HCT116 (cell line): ENCODE data around the gene GPS1. TPM values are rescaled to one million over a fixed set of nuclear protein-coding genes. Genes with fewer than 3 reads are reported as not detected.
A peak's percentile ranks its signal among the peaks of the same experiment; 100 is the strongest.

Experiments used
- ATAC-seq: fragments of 200-7000 bp; cut with Tn5 transposase; 2 replicates; pipeline ENCODE4 v1.9.1; 2020; ENCODE audit warnings: mild to moderate bottlenecking, moderate library complexity
- BruUV-seq: library from RNA; stranded (reverse); fragments of 400-500 nt; replicated peaks from 2 replicates; lab custom pipeline; 2021; lab: Mats Ljungman, UMichigan
- CTCF ChIA-PET: fragments of 300-600 bp; sonication (Branson Sonifier 250); formaldehyde crosslinking; loops from one replicate; lab custom pipeline; 2021; ENCODE audit warnings: antibody characterized with exemption; lab: Charles Lee
- POLR2A ChIA-PET: fragments of 300-600, 350-600 bp; sonication (Branson Sonifier 250); formaldehyde crosslinking; loops from one replicate; lab custom pipeline; 2021; ENCODE audit warnings: antibody characterized with exemption; lab: Charles Lee
- RAD21 ChIA-PET, 2 experiments: fragments of 300-600 bp; sonication (Branson Sonifier 250); formaldehyde crosslinking; loops; one replicate each; lab custom pipeline; 2023; ENCODE audit warnings: low total read pairs in 2 of 2; ENCODE audit not compliant: uncharacterized antibody in 2 of 2, unreplicated experiment in 2 of 2, low non-redundant PET in 1 of 2; lab: Charles Lee
- DNase-seq: peaks from one replicate; pipeline ENCODE4 v3.0.0-alpha.2; 2010; ENCODE audit warnings: low read depth, low spot score
- H2AFZ ChIP-seq: fragments of 200-600 bp; shearing (Covaris generic), sonication (generic); 2 replicates; pipeline ENCODE4 v1.6.1; 2017; ENCODE audit warnings: low read depth, mixed run types, mixed read lengths, antibody characterized with exemption, low read length; ENCODE audit not compliant: poor library complexity, severe bottlenecking
- H3K27ac ChIP-seq: 2 replicates; pipeline ENCODE4 v1.5.1; 2012; ENCODE audit warnings: low read depth, low read length
- H3K27me3 ChIP-seq: fragments of 200-600 bp; sonication (generic); 2 replicates; pipeline ENCODE4 v1.6.1; 2016; ENCODE audit warnings: mixed run types, low read length, mixed read lengths; ENCODE audit not compliant: insufficient read depth
- H3K36me3 ChIP-seq, 2 experiments: fragments of 200-500 bp in 1 of 2; fragments of 200-600 bp in 1 of 2; sonication (Bioruptor generic) in 1 of 2; sonication (generic) in 1 of 2; 2 replicates each; pipeline versions ENCODE4 v1.5.1 to v1.6.1; 2014 to 2016; ENCODE audit warnings: low read length in 2 of 2, inconsistent platforms in 1 of 2, mixed read lengths in 1 of 2, mixed run types in 1 of 2; ENCODE audit not compliant: insufficient read depth in 2 of 2, control insufficient read depth in 1 of 2
- H3K4me1 ChIP-seq, 2 experiments: fragments of 200-600 bp in 1 of 2; sonication (generic) in 1 of 2; 2 replicates each; pipeline versions ENCODE4 v1.5.1 to v1.6.1; 2012 to 2017; ENCODE audit warnings: low read length in 2 of 2, inconsistent platforms in 1 of 2, mild to moderate bottlenecking in 1 of 2, mixed read lengths in 1 of 2, mixed run types in 1 of 2, moderate library complexity in 1 of 2; ENCODE audit not compliant: insufficient read depth in 2 of 2, control insufficient read depth in 1 of 2
- H3K4me2 ChIP-seq: fragments of 200-600 bp; sonication (generic); 2 replicates; pipeline ENCODE4 v1.6.1; 2017; ENCODE audit warnings: mixed run types, low read length, mixed read lengths
- H3K4me3 ChIP-seq, 2 experiments: fragments of 200-600 bp in 1 of 2; sonication (generic) in 1 of 2; replicated peaks in 1 of 2; 2 replicates each; pipeline ENCODE4 v1.5.1; 2011 to 2016; ENCODE audit warnings: low read length in 2 of 2, control low read depth in 1 of 2, low read depth in 1 of 2, mild to moderate bottlenecking in 1 of 2, mixed read lengths in 1 of 2, mixed run types in 1 of 2
- H3K79me2 ChIP-seq: fragments of 200-600 bp; sonication (generic); 2 replicates; pipeline ENCODE4 v1.6.1; 2017; ENCODE audit warnings: mild to moderate bottlenecking, mixed run types, low read length, moderate library complexity, mixed read lengths; ENCODE audit not compliant: insufficient read depth
- H3K9ac ChIP-seq: fragments of 200-600 bp; sonication (generic); 2 replicates; pipeline ENCODE4 v1.6.1; 2016; ENCODE audit warnings: low read length, mixed read lengths
- H3K9me2 ChIP-seq: fragments of 200-600 bp; sonication (generic), shearing (Covaris generic); 2 replicates; pipeline ENCODE4 v1.6.1; 2017; ENCODE audit warnings: mixed run types, mild to moderate bottlenecking, moderate library complexity; ENCODE audit not compliant: insufficient read depth
- H3K9me3 ChIP-seq, 2 experiments: fragments of 200-500 bp in 1 of 2; fragments of 200-600 bp in 1 of 2; sonication (Bioruptor generic) in 1 of 2; sonication (generic) in 1 of 2; 2 replicates each; pipeline ENCODE4 v1.6.1; 2014 to 2017; ENCODE audit warnings: low read length in 2 of 2, mixed read lengths in 2 of 2, inconsistent platforms in 1 of 2, low read depth in 1 of 2, mild to moderate bottlenecking in 1 of 2, mixed run types in 1 of 2, moderate library complexity in 1 of 2; ENCODE audit not compliant: control insufficient read depth in 1 of 2, insufficient read depth in 1 of 2
- H4K20me1 ChIP-seq: fragments of 200-600 bp; sonication (generic), shearing (Covaris generic); 2 replicates; pipeline ENCODE4 v1.6.1; 2017; ENCODE audit warnings: mixed run types, mild to moderate bottlenecking, moderate library complexity; ENCODE audit not compliant: insufficient read depth
- POLR2AphosphoS5 ChIP-seq: IDR thresholded peaks from 2 replicates; pipeline ENCODE4 v1.6.1; 2011; ENCODE audit warnings: mild to moderate bottlenecking, low read depth, low read length, moderate library complexity
- SP1 ChIP-seq: IDR thresholded peaks from 2 replicates; pipeline ENCODE4 v1.6.1; 2012; ENCODE audit warnings: low read depth
- ZFX ChIP-seq: fragments of 450-650 bp; IDR thresholded peaks from 2 replicates; pipeline ENCODE4 v1.6.1; 2017
- ZNF274 ChIP-seq: fragments of 200-500 bp; sonication (Bioruptor generic); IDR thresholded peaks from 2 replicates; pipeline ENCODE4 v1.6.1; 2014; ENCODE audit warnings: mild to moderate bottlenecking, low read depth, low read length, inconsistent platforms
- intact Hi-C: fragments of 100-400 bp; cut with micrococcal nuclease; formaldehyde crosslinking; loops from 2 replicates; pipeline ENCODE4 v1.10.0; 2022
- total RNA-seq: library from RNA; stranded (reverse); gene quantifications from one replicate; pipeline ENCODE4 v1.2.1, GENCODE V29; 2021; ENCODE audit not compliant: unreplicated experiment
- TF ChIP-seq, protein P1 (sequence below): IDR thresholded peaks from 2 replicates; pipeline ENCODE4 v1.6.1; 2012; ENCODE audit warnings: low read depth
- TF ChIP-seq, protein P2 (sequence below): IDR thresholded peaks from 2 replicates; pipeline ENCODE4 v1.6.1; 2012

The GPS1 gene
- total RNA-seq, 1 experiment from 2014 or later, result 205 TPM

DNA sequence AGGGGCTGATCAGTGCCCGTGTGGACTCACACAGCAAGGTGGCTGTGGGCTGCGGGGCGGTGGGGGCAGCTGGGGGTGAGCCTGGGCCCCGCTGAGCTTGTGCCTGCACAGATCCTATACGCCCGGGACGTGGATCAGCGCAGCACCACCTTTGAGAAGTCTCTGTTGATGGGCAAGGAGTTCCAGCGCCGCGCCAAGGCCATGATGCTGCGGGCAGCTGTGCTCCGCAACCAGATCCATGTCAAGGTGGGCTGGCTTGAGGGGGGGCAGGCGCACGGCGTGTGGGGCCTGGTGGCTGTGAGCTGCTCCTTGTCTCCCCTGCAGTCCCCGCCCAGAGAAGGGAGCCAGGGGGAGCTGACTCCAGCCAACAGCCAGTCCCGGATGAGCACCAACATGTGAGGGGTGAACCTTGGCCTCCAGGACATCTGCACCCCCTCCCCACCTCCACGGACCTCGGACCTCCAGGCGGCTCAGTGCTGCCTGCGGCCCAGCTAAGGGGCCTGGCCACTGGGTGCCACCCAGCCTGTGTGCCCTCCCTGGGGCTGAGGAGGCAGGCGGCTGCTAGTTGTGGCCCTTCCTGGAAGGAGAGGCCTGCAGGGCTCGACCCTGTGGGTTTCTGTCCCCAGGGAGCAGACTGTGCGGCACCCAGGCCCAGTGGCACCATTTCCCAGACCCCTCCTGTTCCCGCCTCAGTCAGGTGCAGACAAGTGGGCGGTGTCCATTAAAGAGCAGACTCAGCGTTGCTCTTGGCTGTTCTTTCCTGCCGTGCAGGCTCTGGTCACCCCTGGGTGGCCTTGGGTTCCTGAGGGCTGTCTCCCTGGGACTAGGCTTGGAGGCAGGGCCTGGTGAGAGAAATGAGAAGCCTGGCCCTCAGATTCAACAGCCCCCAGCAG is 5.3 kb downstream of the GPS1 start:
- ChIA-PET POLR2A (no interaction called here), CTCF (interaction anchor here (0.9 kb wide), 1 partner anchor 19 kb away, joined by 3 read pairs; the partner anchor contains the start of gene DCXR)
- BruUV-seq, result TSS peak; percentile 34

More for the DNA sequence above, 5.3 kb downstream of the GPS1 start:
- H4K20me1 ChIP-seq, result no peaks in the 10 kb centered on the region; the same call in 1 of the 2 replicates
- H3K4me3 ChIP-seq, result no peak overlapping the region
- H3K4me1 ChIP-seq, result peaks cover 7 to 24% of the 10 kb centered on the region in 2 experiments; a peak in 3 of 4 replicates
- H3K4me2 ChIP-seq, result no peak overlapping the region
- H3K36me3 ChIP-seq, result peaks cover 18 to 66% of the 10 kb centered on the region in 2 experiments
- no peak for DNase-seq
- no peaks in the 10 kb centered on the region for H3K9me3 ChIP-seq
- ATAC-seq, result peak; percentile 23; the same call in 1 of the 2 replicates
- peaks cover 27% of the 10 kb centered on the region for H3K79me2 ChIP-seq
- H3K27me3 ChIP-seq, result no peaks in the 10 kb centered on the region
- H2AFZ ChIP-seq, result no peak overlapping the region
- no peaks in the 10 kb centered on the region for H3K9me2 ChIP-seq
- intact Hi-C loops, result no loop called here
- no peak overlapping the region for H3K9ac ChIP-seq
- peak overlapping the region; percentile 28; the same call in 1 of the 2 replicates for H3K27ac ChIP-seq
- RAD21 ChIA-PET, result no interaction called here
- TF ChIP-seq SP1 (no peak), POLR2AphosphoS5 (no peak; the same call in 1 of the 2 replicates), ZFX (no peak), ZNF274 (no peak)
- TF ChIP-seq, protein P1, sequence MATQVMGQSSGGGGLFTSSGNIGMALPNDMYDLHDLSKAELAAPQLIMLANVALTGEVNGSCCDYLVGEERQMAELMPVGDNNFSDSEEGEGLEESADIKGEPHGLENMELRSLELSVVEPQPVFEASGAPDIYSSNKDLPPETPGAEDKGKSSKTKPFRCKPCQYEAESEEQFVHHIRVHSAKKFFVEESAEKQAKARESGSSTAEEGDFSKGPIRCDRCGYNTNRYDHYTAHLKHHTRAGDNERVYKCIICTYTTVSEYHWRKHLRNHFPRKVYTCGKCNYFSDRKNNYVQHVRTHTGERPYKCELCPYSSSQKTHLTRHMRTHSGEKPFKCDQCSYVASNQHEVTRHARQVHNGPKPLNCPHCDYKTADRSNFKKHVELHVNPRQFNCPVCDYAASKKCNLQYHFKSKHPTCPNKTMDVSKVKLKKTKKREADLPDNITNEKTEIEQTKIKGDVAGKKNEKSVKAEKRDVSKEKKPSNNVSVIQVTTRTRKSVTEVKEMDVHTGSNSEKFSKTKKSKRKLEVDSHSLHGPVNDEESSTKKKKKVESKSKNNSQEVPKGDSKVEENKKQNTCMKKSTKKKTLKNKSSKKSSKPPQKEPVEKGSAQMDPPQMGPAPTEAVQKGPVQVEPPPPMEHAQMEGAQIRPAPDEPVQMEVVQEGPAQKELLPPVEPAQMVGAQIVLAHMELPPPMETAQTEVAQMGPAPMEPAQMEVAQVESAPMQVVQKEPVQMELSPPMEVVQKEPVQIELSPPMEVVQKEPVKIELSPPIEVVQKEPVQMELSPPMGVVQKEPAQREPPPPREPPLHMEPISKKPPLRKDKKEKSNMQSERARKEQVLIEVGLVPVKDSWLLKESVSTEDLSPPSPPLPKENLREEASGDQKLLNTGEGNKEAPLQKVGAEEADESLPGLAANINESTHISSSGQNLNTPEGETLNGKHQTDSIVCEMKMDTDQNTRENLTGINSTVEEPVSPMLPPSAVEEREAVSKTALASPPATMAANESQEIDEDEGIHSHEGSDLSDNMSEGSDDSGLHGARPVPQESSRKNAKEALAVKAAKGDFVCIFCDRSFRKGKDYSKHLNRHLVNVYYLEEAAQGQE, result no peak
- TF ChIP-seq, protein P2, sequence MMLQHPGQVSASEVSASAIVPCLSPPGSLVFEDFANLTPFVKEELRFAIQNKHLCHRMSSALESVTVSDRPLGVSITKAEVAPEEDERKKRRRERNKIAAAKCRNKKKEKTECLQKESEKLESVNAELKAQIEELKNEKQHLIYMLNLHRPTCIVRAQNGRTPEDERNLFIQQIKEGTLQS, result no peak
- TF ChIP-seq, all 23 proteins: peak for 0
